HCT116 (cell line): ENCODE data around the gene ABTB2. TPM values are rescaled to one million over a fixed set of nuclear protein-coding genes. Genes with fewer than 3 reads are reported as not detected.

Source experiments
- ATAC-seq: fragments of 200-7000 bp; cut with Tn5 transposase; 2 replicates; pipeline ENCODE4 v1.9.1; 2020; ENCODE audit warnings: mild to moderate bottlenecking, moderate library complexity
- BruUV-seq: library from RNA; stranded (reverse); fragments of 400-500 nt; replicated peaks from 2 replicates; lab custom pipeline; 2021; lab: Mats Ljungman, UMichigan
- CTCF ChIA-PET: fragments of 300-600 bp; sonication (Branson Sonifier 250); formaldehyde crosslinking; loops from one replicate; lab custom pipeline; 2021; ENCODE audit warnings: antibody characterized with exemption; lab: Charles Lee
- POLR2A ChIA-PET: fragments of 300-600, 350-600 bp; sonication (Branson Sonifier 250); formaldehyde crosslinking; loops from one replicate; lab custom pipeline; 2021; ENCODE audit warnings: antibody characterized with exemption; lab: Charles Lee
- RAD21 ChIA-PET, 2 experiments: fragments of 300-600 bp; sonication (Branson Sonifier 250); formaldehyde crosslinking; loops; one replicate each; lab custom pipeline; 2023; ENCODE audit warnings: low total read pairs in 2 of 2; ENCODE audit not compliant: uncharacterized antibody in 2 of 2, unreplicated experiment in 2 of 2, low non-redundant PET in 1 of 2; lab: Charles Lee
- DNase-seq: peaks from one replicate; pipeline ENCODE4 v3.0.0-alpha.2; 2010; ENCODE audit warnings: low read depth, low spot score
- H2AFZ ChIP-seq: fragments of 200-600 bp; shearing (Covaris generic), sonication (generic); 2 replicates; pipeline ENCODE4 v1.6.1; 2017; ENCODE audit warnings: low read depth, mixed run types, mixed read lengths, antibody characterized with exemption, low read length; ENCODE audit not compliant: poor library complexity, severe bottlenecking
- H3K27ac ChIP-seq: 2 replicates; pipeline ENCODE4 v1.5.1; 2012; ENCODE audit warnings: low read depth, low read length
- H3K27me3 ChIP-seq: fragments of 200-600 bp; sonication (generic); 2 replicates; pipeline ENCODE4 v1.6.1; 2016; ENCODE audit warnings: mixed run types, low read length, mixed read lengths; ENCODE audit not compliant: insufficient read depth
- H3K36me3 ChIP-seq, 2 experiments: fragments of 200-500 bp in 1 of 2; fragments of 200-600 bp in 1 of 2; sonication (Bioruptor generic) in 1 of 2; sonication (generic) in 1 of 2; 2 replicates each; pipeline versions ENCODE4 v1.5.1 to v1.6.1; 2014 to 2016; ENCODE audit warnings: low read length in 2 of 2, inconsistent platforms in 1 of 2, mixed read lengths in 1 of 2, mixed run types in 1 of 2; ENCODE audit not compliant: insufficient read depth in 2 of 2, control insufficient read depth in 1 of 2
- H3K4me1 ChIP-seq, 2 experiments: fragments of 200-600 bp in 1 of 2; sonication (generic) in 1 of 2; 2 replicates each; pipeline versions ENCODE4 v1.5.1 to v1.6.1; 2012 to 2017; ENCODE audit warnings: low read length in 2 of 2, inconsistent platforms in 1 of 2, mild to moderate bottlenecking in 1 of 2, mixed read lengths in 1 of 2, mixed run types in 1 of 2, moderate library complexity in 1 of 2; ENCODE audit not compliant: insufficient read depth in 2 of 2, control insufficient read depth in 1 of 2
- H3K4me2 ChIP-seq: fragments of 200-600 bp; sonication (generic); 2 replicates; pipeline ENCODE4 v1.6.1; 2017; ENCODE audit warnings: mixed run types, low read length, mixed read lengths
- H3K4me3 ChIP-seq, 2 experiments: fragments of 200-600 bp in 1 of 2; sonication (generic) in 1 of 2; replicated peaks in 1 of 2; 2 replicates each; pipeline ENCODE4 v1.5.1; 2011 to 2016; ENCODE audit warnings: low read length in 2 of 2, control low read depth in 1 of 2, low read depth in 1 of 2, mild to moderate bottlenecking in 1 of 2, mixed read lengths in 1 of 2, mixed run types in 1 of 2
- H3K79me2 ChIP-seq: fragments of 200-600 bp; sonication (generic); 2 replicates; pipeline ENCODE4 v1.6.1; 2017; ENCODE audit warnings: mild to moderate bottlenecking, mixed run types, low read length, moderate library complexity, mixed read lengths; ENCODE audit not compliant: insufficient read depth
- H3K9ac ChIP-seq: fragments of 200-600 bp; sonication (generic); 2 replicates; pipeline ENCODE4 v1.6.1; 2016; ENCODE audit warnings: low read length, mixed read lengths
- H3K9me2 ChIP-seq: fragments of 200-600 bp; sonication (generic), shearing (Covaris generic); 2 replicates; pipeline ENCODE4 v1.6.1; 2017; ENCODE audit warnings: mixed run types, mild to moderate bottlenecking, moderate library complexity; ENCODE audit not compliant: insufficient read depth
- H3K9me3 ChIP-seq, 2 experiments: fragments of 200-500 bp in 1 of 2; fragments of 200-600 bp in 1 of 2; sonication (Bioruptor generic) in 1 of 2; sonication (generic) in 1 of 2; 2 replicates each; pipeline ENCODE4 v1.6.1; 2014 to 2017; ENCODE audit warnings: low read length in 2 of 2, mixed read lengths in 2 of 2, inconsistent platforms in 1 of 2, low read depth in 1 of 2, mild to moderate bottlenecking in 1 of 2, mixed run types in 1 of 2, moderate library complexity in 1 of 2; ENCODE audit not compliant: control insufficient read depth in 1 of 2, insufficient read depth in 1 of 2
- H4K20me1 ChIP-seq: fragments of 200-600 bp; sonication (generic), shearing (Covaris generic); 2 replicates; pipeline ENCODE4 v1.6.1; 2017; ENCODE audit warnings: mixed run types, mild to moderate bottlenecking, moderate library complexity; ENCODE audit not compliant: insufficient read depth
- CBX3 ChIP-seq: IDR thresholded peaks from 2 replicates; pipeline ENCODE4 v1.6.1; 2012; ENCODE audit warnings: low read depth
- CEBPB ChIP-seq: IDR thresholded peaks from 2 replicates; pipeline ENCODE4 v1.6.1; 2012; ENCODE audit warnings: low read depth
- CTCF ChIP-seq, 3 experiments: fragments of 200-600 bp in 1 of 3; sonication (generic) in 1 of 3; IDR thresholded peaks in 2 of 3; conservative IDR thresholded peaks in 1 of 3; 2 replicates each; pipeline ENCODE4 v1.5.1; 2012 to 2017; ENCODE audit warnings: low read depth in 2 of 3, low read length in 2 of 3, antibody characterized with exemption in 1 of 3, borderline replicate concordance in 1 of 3, control low read depth in 1 of 3, mild to moderate bottlenecking in 1 of 3, mixed read lengths in 1 of 3, mixed run types in 1 of 3, moderate library complexity in 1 of 3; ENCODE audit not compliant: insufficient read depth in 1 of 3
- ELF1 ChIP-seq: IDR thresholded peaks from 2 replicates; pipeline ENCODE4 v1.6.1; 2012; ENCODE audit warnings: low read depth, borderline replicate concordance
- EZH2 ChIP-seq: fragments of 200-600 bp; sonication (generic); IDR thresholded peaks from 2 replicates; pipeline ENCODE4 v1.6.1; 2017; ENCODE audit warnings: antibody characterized with exemption, mixed run types
- EZH2phosphoT487 ChIP-seq: fragments of 200-600 bp; IDR thresholded peaks from 2 replicates; pipeline ENCODE4 v1.6.1; 2018; ENCODE audit warnings: antibody characterized with exemption, borderline replicate concordance
- MAX ChIP-seq: IDR thresholded peaks from 2 replicates; pipeline ENCODE4 v1.6.1; 2012
- POLR2A ChIP-seq: IDR thresholded peaks from 2 replicates; pipeline ENCODE4 v1.7.0; 2011; ENCODE audit warnings: borderline replicate concordance; ENCODE audit not compliant: insufficient read depth, insufficient read length; ENCODE audit errors: extremely low read depth
- POLR2AphosphoS5 ChIP-seq: IDR thresholded peaks from 2 replicates; pipeline ENCODE4 v1.6.1; 2011; ENCODE audit warnings: mild to moderate bottlenecking, low read depth, low read length, moderate library complexity
- RAD21 ChIP-seq: IDR thresholded peaks from 2 replicates; pipeline ENCODE4 v1.6.1; 2012; ENCODE audit warnings: low read depth, mild to moderate bottlenecking
- REST ChIP-seq: IDR thresholded peaks from 2 replicates; pipeline ENCODE4 v1.6.1; 2012; ENCODE audit warnings: low read depth
- SIN3A ChIP-seq: IDR thresholded peaks from 2 replicates; pipeline ENCODE4 v1.6.1; 2012; ENCODE audit warnings: low read depth
- SP1 ChIP-seq: IDR thresholded peaks from 2 replicates; pipeline ENCODE4 v1.6.1; 2012; ENCODE audit warnings: low read depth
- TCF7L2 ChIP-seq: IDR thresholded peaks from 2 replicates; pipeline ENCODE4 v1.7.0; 2011; ENCODE audit warnings: borderline replicate concordance, inconsistent platforms; ENCODE audit not compliant: insufficient read depth, insufficient read length; ENCODE audit errors: extremely low read depth
- ZBTB33 ChIP-seq: IDR thresholded peaks from 2 replicates; pipeline ENCODE4 v1.6.1; 2011; ENCODE audit warnings: mild to moderate bottlenecking, low read length, moderate library complexity; ENCODE audit not compliant: insufficient replicate concordance; ENCODE audit errors: extremely low read depth
- ZNF274 ChIP-seq: fragments of 200-500 bp; sonication (Bioruptor generic); IDR thresholded peaks from 2 replicates; pipeline ENCODE4 v1.6.1; 2014; ENCODE audit warnings: mild to moderate bottlenecking, low read depth, low read length, inconsistent platforms
- intact Hi-C: fragments of 100-400 bp; cut with micrococcal nuclease; formaldehyde crosslinking; loops from 2 replicates; pipeline ENCODE4 v1.10.0; 2022
- total RNA-seq: library from RNA; stranded (reverse); gene quantifications from one replicate; pipeline ENCODE4 v1.2.1, GENCODE V29; 2021; ENCODE audit not compliant: unreplicated experiment

The ABTB2 gene
- total RNA-seq, 1 experiment from 2014 or later: 6.8 TPM

GRCh38 chr11:34277171-34277570 is 80.6 kb downstream of the ABTB2 start:
- ChIA-PET CTCF (no interaction called here), POLR2A (no interaction called here), RAD21 (no interaction called here)
- Histone ChIP-seq H3K36me3 (no peaks in the 10 kb centered on the region), H3K27ac (no peak overlapping the region), H3K9me3 (no peaks in the 10 kb centered on the region), H4K20me1 (no peaks in the 10 kb centered on the region), H3K4me1 (peaks cover 17 to 32% of the 10 kb centered on the region in 2 experiments), H3K4me2 (no peak overlapping the region), H3K79me2 (no peaks in the 10 kb centered on the region), H3K4me3 (no peak overlapping the region), H2AFZ (no peak overlapping the region), H3K27me3 (no peaks in the 10 kb centered on the region), H3K9ac (no peak overlapping the region), H3K9me2 (no peaks in the 10 kb centered on the region)
- intact Hi-C loops: no loop called here
- ATAC-seq (no peak), DNase-seq (no peak)
- TF ChIP-seq EZH2phosphoT487 (no peak), CEBPB (no peak), MAX (no peak), POLR2AphosphoS5 (no peak), ZBTB33 (no peak), EZH2 (no peak), POLR2A (no peak), ZNF274 (no peak), TCF7L2 (no peak), CTCF (IDR thresholded peaks at IDR 0.05 in 2 of 3, conservative IDR thresholded peaks at IDR 0.05 in 1 of 3; ENCODE audit: borderline replicate concordance in 1 of 3, insufficient read depth in 1 of 3, low read depth in 2 of 3, low read length in 2 of 3) (no peak), SP1 (no peak), SIN3A (no peak), ELF1 (no peak), RAD21 (no peak), REST (no peak), CBX3 (no peak)
- BruUV-seq: no TSS peak
